ENCODE results near the gene PARD3. TPM values are rescaled to one million over a fixed set of nuclear protein-coding genes. Genes with fewer than 3 reads are reported as not detected.

PARD3 gene
- total RNA-seq, 2 donors from 2014 or later = 41.7 to 48.8 TPM

- no peaks in the 10 kb centered on the region for H3K36me3 ChIP-seq
- H3K4me1 ChIP-seq = peaks cover 15% of the 10 kb centered on the region
Measured at GRCh38 chr10:34858003-34858402, 42.9 kb upstream of the PARD3 start.

GRCh38 chr10:34854147-34854601 is 39.1 kb upstream of the PARD3 start:
- TF ChIP-seq, protein P1, sequence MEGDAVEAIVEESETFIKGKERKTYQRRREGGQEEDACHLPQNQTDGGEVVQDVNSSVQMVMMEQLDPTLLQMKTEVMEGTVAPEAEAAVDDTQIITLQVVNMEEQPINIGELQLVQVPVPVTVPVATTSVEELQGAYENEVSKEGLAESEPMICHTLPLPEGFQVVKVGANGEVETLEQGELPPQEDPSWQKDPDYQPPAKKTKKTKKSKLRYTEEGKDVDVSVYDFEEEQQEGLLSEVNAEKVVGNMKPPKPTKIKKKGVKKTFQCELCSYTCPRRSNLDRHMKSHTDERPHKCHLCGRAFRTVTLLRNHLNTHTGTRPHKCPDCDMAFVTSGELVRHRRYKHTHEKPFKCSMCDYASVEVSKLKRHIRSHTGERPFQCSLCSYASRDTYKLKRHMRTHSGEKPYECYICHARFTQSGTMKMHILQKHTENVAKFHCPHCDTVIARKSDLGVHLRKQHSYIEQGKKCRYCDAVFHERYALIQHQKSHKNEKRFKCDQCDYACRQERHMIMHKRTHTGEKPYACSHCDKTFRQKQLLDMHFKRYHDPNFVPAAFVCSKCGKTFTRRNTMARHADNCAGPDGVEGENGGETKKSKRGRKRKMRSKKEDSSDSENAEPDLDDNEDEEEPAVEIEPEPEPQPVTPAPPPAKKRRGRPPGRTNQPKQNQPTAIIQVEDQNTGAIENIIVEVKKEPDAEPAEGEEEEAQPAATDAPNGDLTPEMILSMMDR (IDR thresholded peaks at IDR 0.05) = no peak
- no peak overlapping the region for H3K27ac ChIP-seq
- H3K9ac ChIP-seq (ENCODE audit: low read depth in 2 of 2, low read length in 2 of 2) = no peak overlapping the region
- DNase-seq = no peak
- H3K4me1 ChIP-seq = no peaks in the 10 kb centered on the region
- intact Hi-C loops (cut with DNase I) = no loop called here
- H3K9me3 ChIP-seq = no peaks in the 10 kb centered on the region
- H3K27me3 ChIP-seq = no peaks in the 10 kb centered on the region
- H3K4me3 ChIP-seq = no peak overlapping the region
- no peaks in the 10 kb centered on the region for H3K36me3 ChIP-seq

More at GRCh38 chr10:34858003-34858402, 42.9 kb upstream of the PARD3 start:
- no peak overlapping the region for H3K27ac ChIP-seq
- intact Hi-C loops (cut with DNase I) = no loop called here
- TF ChIP-seq, protein P1 (IDR thresholded peaks at IDR 0.05) = no peak
- no peaks in the 10 kb centered on the region for H3K27me3 ChIP-seq
- H3K9ac ChIP-seq (ENCODE audit: low read depth in 2 of 2, low read length in 2 of 2) = no peak overlapping the region
- no peak for DNase-seq
- no peaks in the 10 kb centered on the region for H3K9me3 ChIP-seq
- H3K4me3 ChIP-seq = no peak overlapping the region

DNA sequence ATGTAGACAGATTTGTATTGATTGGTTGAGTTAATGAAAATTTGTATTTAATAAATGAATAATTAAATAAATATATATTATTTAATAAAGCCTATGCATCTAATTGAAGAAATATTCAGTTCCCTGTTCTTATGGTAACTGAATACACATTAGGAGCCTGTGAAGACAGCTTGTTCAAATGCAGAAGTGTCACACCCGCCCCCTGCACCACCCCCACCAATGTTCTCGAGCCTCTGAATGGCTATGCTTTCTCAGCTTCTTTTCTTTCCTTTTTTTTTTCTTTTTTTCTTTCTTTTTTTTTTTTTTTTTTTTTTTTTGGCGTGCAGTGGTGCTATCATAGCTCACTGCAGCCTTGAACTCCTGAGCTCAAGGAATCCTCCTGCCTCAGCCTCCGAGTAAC is 38.3 kb upstream of the PARD3 start:
- Histone ChIP-seq H3K4me3 (no peak overlapping the region), H3K9me3 (no peaks in the 10 kb centered on the region), H3K27ac (no peak overlapping the region), H3K4me1 (no peaks in the 10 kb centered on the region), H3K36me3 (no peaks in the 10 kb centered on the region), H3K27me3 (no peaks in the 10 kb centered on the region), H3K9ac (ENCODE audit: low read depth in 2 of 2, low read length in 2 of 2) (no peak overlapping the region)
- intact Hi-C loops (cut with DNase I) = no loop called here
- DNase-seq = no peak
- TF ChIP-seq, protein P1 (IDR thresholded peaks at IDR 0.05) = no peak

- no peak overlapping the region for H3K27ac ChIP-seq
- no peaks in the 10 kb centered on the region for H3K4me1 ChIP-seq
- H3K9me3 ChIP-seq = no peaks in the 10 kb centered on the region
- H3K9ac ChIP-seq (ENCODE audit: low read depth in 2 of 2, low read length in 2 of 2) = no peak overlapping the region
- no peaks in the 10 kb centered on the region for H3K27me3 ChIP-seq
- H3K36me3 ChIP-seq = no peaks in the 10 kb centered on the region
- DNase-seq = no peak
- intact Hi-C loops (cut with DNase I) = no loop called here
- TF ChIP-seq, protein P1 (IDR thresholded peaks at IDR 0.05) = no peak
- no peak overlapping the region for H3K4me3 ChIP-seq
Measured at GRCh38 chr10:34850558-34850957, 35.5 kb upstream of the PARD3 start.

DNA sequence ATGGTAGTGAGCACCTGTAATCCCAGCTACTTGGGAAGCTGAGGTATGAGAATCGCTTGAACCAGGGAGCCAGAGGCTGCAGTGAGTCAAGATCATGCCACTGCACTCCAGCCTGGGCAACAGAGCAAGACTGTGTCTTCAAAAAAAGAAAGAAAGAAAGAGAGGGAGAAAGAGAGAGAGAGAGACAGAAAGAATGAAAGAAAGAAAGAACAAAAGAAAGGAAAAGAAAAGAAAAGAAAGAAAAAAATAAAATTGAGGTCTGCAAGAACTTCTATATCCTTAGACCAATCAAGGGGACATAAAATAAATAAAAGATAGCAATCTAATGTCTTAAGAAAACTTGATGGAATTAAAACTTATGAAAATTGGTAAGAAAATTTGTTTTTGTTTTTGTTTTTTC is 34.9 kb upstream of the PARD3 start:
- no peak for DNase-seq
- TF ChIP-seq, protein P1 (IDR thresholded peaks at IDR 0.05) = no peak

More for the DNA sequence above, 34.9 kb upstream of the PARD3 start:
- Histone ChIP-seq H3K4me1 (no peaks in the 10 kb centered on the region), H3K27me3 (no peaks in the 10 kb centered on the region), H3K36me3 (no peaks in the 10 kb centered on the region), H3K9ac (ENCODE audit: low read depth in 2 of 2, low read length in 2 of 2) (no peak overlapping the region), H3K4me3 (no peak overlapping the region), H3K9me3 (no peaks in the 10 kb centered on the region), H3K27ac (no peak overlapping the region)
- intact Hi-C loops (cut with DNase I) = no loop called here

All from colonic mucosa (tissue), 4 donors.